ENCODE results near the gene RPN2. TPM values are rescaled to one million over a fixed set of nuclear protein-coding genes. Genes with fewer than 3 reads are reported as not detected.

RPN2 gene
- total RNA-seq, 6 donors from 2014 or later, result 55.5 to 193 (median 143) TPM

DNA sequence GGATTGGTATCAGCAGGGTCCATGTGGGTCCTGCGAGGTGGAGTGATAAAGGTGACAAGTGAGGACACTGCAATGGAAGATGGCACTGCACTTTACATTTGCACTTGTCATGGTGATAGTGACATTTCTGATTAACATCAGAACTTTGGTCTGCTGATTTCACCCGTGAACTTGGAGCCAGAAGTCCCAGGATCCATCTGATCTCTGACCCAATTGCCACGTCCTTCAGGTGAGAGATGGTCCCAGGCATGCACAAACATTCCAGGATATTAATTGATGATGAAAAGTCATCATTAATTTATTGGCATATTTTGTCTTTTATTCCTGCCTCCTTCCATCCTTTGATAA, 92.3 kb downstream of the RPN2 start:
- Histone ChIP-seq H3K9me3 (no peaks in the 10 kb centered on the region), H3K36me3 (no peaks in the 10 kb centered on the region), H3K4me3 (no peak overlapping the region), H3K27me3 (no peaks in the 10 kb centered on the region), H3K27ac (peak overlapping the region in 3 of 4 donors; percentile 60 to 79 (median 63)), H3K4me1 (peaks cover under 1 to 12% (median 3%) of the 10 kb centered on the region in 4 donors)
- no peak for TF ChIP-seq POLR2AphosphoS5 (IDR thresholded peaks at IDR 0.05)
- TF ChIP-seq, protein P1, sequence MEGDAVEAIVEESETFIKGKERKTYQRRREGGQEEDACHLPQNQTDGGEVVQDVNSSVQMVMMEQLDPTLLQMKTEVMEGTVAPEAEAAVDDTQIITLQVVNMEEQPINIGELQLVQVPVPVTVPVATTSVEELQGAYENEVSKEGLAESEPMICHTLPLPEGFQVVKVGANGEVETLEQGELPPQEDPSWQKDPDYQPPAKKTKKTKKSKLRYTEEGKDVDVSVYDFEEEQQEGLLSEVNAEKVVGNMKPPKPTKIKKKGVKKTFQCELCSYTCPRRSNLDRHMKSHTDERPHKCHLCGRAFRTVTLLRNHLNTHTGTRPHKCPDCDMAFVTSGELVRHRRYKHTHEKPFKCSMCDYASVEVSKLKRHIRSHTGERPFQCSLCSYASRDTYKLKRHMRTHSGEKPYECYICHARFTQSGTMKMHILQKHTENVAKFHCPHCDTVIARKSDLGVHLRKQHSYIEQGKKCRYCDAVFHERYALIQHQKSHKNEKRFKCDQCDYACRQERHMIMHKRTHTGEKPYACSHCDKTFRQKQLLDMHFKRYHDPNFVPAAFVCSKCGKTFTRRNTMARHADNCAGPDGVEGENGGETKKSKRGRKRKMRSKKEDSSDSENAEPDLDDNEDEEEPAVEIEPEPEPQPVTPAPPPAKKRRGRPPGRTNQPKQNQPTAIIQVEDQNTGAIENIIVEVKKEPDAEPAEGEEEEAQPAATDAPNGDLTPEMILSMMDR (IDR thresholded peaks at IDR 0.05), result no peak
- TF ChIP-seq EP300 (IDR thresholded peaks at IDR 0.05), result no peak
- TF ChIP-seq POLR2A (IDR thresholded peaks at IDR 0.05), result no peak
- DNase-seq (no peak), ATAC-seq (ENCODE audit: low FRiP score in 2 of 2) (no peak)
- 81 to 84% methylated on average over 3 of the region's 3 CpGs for WGBS, 2 donors

DNA sequence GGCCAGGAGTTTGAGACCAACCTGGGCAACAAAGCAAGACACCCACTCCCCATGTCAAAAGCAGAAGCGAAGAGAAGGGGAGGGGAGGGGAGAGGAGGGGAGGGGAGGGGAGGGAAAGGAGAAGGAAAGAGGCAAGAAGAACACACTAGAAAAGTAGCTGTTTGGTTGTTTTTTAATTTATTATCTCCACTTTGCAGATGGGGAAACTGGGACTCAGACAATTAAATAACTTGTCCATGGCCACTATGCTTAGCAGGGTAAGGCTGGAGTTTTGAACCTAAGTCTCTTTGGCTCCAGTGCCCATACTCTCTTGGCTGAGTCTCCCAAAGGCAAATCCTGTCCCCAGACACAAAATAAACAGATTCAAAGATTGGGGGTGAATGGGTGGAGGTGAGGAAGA, 94.9 kb downstream of the RPN2 start:
- no peak for ATAC-seq (ENCODE audit: low FRiP score in 2 of 2)
- Histone ChIP-seq H3K4me1 (peaks cover 9 to 22% (median 12%) of the 10 kb centered on the region in 4 donors), H3K9me3 (no peaks in the 10 kb centered on the region), H3K4me3 (no peak overlapping the region), H3K36me3 (no peaks in the 10 kb centered on the region), H3K27ac (no peak overlapping the region), H3K27me3 (no peaks in the 10 kb centered on the region)
- no peak for TF ChIP-seq POLR2A (IDR thresholded peaks at IDR 0.05)
- TF ChIP-seq POLR2AphosphoS5 (IDR thresholded peaks at IDR 0.05), result no peak
- TF ChIP-seq, protein P1 (IDR thresholded peaks at IDR 0.05), result no peak
- TF ChIP-seq EP300 (IDR thresholded peaks at IDR 0.05), result no peak
- 60 to 79% methylated on average over 1 of the region's 1 CpG for WGBS, 2 donors
- DNase-seq, result no peak

DNA sequence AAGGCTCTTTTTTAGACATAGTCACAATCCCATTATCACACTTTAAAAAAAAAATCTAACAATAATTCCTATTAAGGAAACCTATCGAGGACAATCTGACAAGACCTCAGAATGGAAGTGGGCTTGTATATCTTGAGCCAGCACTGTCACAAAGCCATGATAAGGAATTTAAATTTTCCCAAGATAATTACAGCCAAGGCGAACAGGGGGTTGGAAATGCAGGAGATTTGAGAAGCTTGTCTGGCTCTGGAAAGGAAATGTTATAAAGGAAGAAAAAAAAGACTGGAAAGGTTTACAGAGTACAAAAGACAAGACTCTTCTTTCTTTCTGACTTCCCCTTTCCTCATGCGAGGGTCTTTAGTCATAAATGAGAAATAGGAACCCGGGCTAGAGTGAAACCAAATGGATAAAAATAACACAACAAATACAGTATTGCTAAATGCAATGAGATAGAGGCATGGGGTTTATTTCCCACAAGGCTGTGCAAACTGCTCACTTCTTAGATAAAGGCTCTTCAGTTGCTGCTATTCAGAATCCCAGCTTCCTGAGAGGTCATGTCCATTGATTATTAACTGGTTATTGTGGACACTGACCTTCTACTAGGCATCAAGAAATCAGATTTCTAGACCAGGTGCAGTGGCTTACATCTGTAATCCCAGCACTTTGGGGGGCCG, 95.9 kb downstream of the RPN2 start:
- Histone ChIP-seq H3K27ac (peak overlapping the region in 1 of 4 donors; percentile 36), H3K36me3 (no peaks in the 10 kb centered on the region), H3K4me1 (peaks cover 9 to 17% (median 10%) of the 10 kb centered on the region in 4 donors), H3K4me3 (no peak overlapping the region), H3K9me3 (no peaks in the 10 kb centered on the region), H3K27me3 (no peaks in the 10 kb centered on the region)
- TF ChIP-seq POLR2A (IDR thresholded peaks at IDR 0.05), result no peak
- TF ChIP-seq, protein P1 (IDR thresholded peaks at IDR 0.05), result no peak
- TF ChIP-seq EP300 (IDR thresholded peaks at IDR 0.05), result no peak
- no peak for TF ChIP-seq POLR2AphosphoS5 (IDR thresholded peaks at IDR 0.05)
- WGBS, 2 donors, result 45 to 50% methylated on average over 5 of the region's 5 CpGs
- DNase-seq, result no peak
- peak in 1 of 2 donors; percentile 4 for ATAC-seq (ENCODE audit: low FRiP score in 2 of 2)

DNA sequence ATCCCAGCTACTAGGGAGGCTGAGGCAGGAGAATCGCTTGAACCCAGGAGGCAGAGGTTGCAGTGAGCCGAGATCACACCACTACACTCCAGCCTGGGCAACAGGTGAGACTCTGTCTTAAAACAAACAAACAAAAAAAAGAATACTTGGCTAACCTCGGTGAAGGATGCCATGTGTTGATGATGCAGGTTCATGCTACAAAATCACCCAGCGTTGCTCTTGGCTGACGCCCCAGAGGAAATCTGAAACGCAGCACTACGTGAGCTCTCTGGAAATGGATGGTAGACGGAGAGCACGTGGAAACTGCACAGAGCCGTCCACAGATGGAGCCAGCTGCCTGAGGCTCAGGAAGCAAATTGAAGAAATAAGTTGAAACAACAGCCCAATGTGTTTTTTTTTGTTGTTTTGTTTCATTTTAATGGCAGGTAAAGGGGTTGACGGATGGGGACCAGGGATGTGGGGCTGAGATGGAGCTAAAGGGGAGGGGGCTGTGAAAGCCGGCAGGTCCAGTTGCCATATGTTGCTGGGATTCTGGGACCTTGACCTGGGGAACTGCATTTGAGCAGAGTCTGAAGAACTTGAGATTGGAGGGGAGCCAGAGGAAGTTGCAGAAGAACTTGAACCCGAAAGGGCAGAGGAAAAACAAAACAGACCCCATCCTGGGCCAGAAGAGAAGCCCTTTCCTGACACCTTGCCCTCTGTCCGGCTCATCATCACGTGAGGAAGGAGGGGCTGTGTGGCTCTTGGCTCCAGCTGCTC, 97.5 kb downstream of the RPN2 start:
- ATAC-seq (ENCODE audit: low FRiP score in 2 of 2), result peak in 1 of 2 donors; percentile 78
- H3K27me3 ChIP-seq, result no peaks in the 10 kb centered on the region
- peak overlapping the region in 1 of 4 donors; percentile 7 for H3K4me3 ChIP-seq
- DNase-seq, result peak in 1 of 2 donors; percentile 53
- 18 to 20% methylated on average over 15 of the region's 15 CpGs for WGBS, 2 donors
- TF ChIP-seq, protein P1 (IDR thresholded peaks at IDR 0.05), result peak in 1 of 6 experiments; percentile 11
- TF ChIP-seq EP300 (IDR thresholded peaks at IDR 0.05), result no peak
- H3K9me3 ChIP-seq, result no peaks in the 10 kb centered on the region
- peak overlapping the region; percentile 7 to 56 (median 30) for H3K27ac ChIP-seq
- peaks cover 9 to 12% (median 10%) of the 10 kb centered on the region in 4 donors for H3K4me1 ChIP-seq
- H3K36me3 ChIP-seq, result no peaks in the 10 kb centered on the region

All from upper lobe of left lung (tissue), 6 donors.